Mucosa of gallbladder (tissue), 1 donor: Measurements from ENCODE around the gene MAP4K3. TPM values are rescaled to one million over a fixed set of nuclear protein-coding genes. Genes with fewer than 3 reads are reported as not detected.

ENCODE experiments used
- DNase-seq: peaks from one replicate; pipeline ENCODE4 v3.0.0-alpha.2; 2020; ENCODE audit warnings: low spot score
- total RNA-seq: library from RNA; stranded (reverse); gene quantifications from one replicate; pipeline ENCODE4 v1.2.1, GENCODE V29; 2021
- donor health status: DM: no; HTN: no; CAD: no.

The MAP4K3 gene
- total RNA-seq, 1 donor from 2014 or later = 69.2 TPM

DNA sequence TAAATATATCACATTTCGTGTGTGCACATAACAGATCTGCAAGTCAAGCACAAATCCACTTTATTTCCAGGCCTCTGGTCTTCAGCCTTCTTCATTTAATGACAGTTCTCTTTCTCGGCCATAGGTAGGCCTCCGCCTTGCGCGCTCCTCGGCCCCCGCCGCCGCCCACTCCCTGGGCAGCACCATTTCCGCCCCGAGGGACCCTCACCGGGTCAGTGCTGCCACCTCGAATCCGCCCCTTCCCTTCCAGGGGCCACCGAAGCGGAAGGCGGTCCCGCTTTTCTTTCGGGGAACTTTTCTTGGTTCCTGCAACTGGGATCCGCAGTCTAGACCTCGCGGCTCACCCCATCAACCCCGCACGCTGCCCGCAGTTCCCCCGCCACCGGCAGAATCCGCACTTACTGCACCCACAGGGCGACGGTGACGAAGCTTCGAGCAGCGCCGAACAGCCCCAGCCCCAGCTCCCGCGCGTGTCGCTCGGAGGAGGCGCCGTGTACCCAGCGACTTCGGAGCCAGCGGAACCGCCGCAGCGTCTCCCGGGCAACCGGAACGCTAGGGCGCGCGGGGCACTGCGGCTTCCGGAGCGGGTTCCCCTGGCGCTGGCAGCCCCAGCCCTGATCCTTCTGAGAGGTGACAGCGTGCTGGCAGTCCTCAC, 193.5 kb downstream of the MAP4K3 start, which contains the start of gene CDKL4:
CDKL4 (minus strand) TSS at position 502 of the 655 bp plus-strand sequence.
- no peak for DNase-seq

DNA sequence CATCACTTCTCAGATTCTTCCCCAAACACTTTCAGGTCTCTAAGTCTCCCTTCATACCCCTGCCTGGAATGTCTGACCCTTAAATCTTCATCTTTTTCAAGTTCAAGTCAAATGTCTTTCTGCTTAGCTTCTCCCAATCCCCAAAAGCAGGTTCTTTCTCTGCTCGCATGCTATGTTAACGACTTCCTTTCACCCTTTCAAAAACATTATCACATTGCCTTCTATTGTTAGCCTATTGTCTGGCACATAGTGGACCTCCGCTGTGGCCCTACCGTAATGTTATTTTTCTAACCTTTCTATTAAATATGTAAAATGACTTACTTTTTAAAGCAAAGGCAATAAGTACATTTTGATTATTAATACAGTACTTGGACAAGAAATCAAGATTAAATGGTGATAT, 195.5 kb downstream of the MAP4K3 start:
- DNase-seq = no peak

DNA sequence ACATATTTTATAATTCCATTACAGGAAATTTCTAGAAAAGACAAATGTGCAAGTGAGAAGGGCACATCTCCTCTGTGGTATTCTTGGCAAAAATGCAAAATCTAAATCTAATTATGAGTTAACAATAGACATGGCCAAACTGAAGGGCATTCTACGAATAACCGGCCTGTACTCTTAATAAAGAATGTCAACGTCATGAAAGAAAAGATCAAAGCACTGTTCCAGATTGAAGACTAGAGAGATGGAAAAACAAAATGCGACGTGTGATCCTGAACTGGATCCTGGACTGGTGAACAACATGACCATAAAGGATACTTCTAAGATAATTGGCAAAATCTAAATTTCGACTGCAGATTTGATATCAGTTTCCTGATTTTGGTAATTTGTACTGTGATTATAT, 196.3 kb downstream of the MAP4K3 start:
- no peak for DNase-seq

DNA sequence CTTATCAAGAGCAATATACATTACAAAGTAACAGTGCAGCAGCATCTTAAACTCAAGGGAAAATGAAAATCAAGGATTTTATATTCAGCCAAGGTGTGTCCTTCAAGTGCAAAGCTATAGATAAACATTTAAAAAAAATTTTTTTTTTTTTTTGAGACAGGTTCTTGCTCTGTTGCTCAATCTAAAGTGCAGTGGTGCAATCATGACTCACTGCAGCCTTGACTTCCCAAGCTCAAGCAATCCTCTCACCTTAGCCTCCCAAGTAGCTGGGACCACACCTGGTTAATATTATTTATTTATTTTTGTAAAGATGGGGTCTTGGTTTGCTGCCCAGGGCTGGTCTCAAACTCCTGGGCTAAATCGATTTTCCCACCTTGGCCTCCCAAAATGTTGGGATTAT, 202.3 kb downstream of the MAP4K3 start:
- DNase-seq = no peak

DNA sequence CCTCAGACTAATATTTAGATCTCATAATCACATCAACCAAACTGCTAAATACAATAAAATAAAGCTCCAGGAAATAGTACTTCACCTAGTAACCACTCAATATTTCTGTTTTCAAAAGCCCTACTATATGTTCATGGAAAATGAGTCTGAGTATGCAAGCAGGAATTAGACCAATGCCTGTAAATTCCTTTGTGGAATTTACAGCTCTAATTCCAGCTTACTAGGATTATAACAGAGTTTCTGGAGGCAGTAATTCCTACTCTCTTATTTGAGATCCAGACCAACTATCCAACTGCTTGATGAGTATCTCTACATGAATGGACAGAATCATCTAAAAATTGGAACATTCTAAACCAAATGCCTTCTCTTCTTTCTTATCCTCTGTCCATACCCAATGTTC, 204.9 kb downstream of the MAP4K3 start:
- DNase-seq = no peak

DNA sequence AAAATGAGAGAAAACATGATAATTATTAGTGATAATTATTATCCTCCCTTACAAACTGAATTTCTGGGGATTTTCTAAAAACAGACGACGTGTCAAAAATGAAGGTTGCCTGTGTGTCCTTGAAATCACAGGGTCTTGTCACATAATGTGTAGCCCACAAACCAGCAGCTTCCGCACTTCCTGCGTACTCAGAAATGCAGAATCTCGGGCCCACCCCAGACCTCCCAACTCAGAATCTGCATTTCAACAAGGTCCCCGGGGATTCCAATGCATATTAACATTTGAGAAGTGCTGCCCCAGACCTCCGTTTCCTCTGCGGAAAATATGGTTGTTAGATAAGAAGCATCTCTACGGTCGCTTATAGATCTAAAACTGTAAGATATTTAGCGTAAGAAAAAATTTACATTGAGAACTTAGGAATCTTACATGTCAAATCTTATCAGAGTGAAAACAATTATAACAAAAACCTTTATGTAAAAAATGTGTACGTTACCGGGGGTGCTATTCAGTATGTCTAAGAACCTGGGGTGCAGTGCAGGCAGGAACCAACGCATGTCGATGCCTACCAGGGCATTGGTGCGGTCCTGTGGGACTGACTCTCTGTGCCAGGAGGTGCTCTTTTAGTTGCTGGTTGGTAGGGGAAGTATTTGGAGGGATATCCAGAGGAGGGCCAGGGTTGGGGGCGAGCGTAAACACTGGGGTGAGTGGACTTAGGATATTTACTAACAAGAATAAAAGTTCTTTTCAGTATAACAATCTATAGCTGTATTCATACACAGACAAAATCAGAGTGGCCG, 208.5 kb downstream of the MAP4K3 start:
- DNase-seq = no peak

DNA sequence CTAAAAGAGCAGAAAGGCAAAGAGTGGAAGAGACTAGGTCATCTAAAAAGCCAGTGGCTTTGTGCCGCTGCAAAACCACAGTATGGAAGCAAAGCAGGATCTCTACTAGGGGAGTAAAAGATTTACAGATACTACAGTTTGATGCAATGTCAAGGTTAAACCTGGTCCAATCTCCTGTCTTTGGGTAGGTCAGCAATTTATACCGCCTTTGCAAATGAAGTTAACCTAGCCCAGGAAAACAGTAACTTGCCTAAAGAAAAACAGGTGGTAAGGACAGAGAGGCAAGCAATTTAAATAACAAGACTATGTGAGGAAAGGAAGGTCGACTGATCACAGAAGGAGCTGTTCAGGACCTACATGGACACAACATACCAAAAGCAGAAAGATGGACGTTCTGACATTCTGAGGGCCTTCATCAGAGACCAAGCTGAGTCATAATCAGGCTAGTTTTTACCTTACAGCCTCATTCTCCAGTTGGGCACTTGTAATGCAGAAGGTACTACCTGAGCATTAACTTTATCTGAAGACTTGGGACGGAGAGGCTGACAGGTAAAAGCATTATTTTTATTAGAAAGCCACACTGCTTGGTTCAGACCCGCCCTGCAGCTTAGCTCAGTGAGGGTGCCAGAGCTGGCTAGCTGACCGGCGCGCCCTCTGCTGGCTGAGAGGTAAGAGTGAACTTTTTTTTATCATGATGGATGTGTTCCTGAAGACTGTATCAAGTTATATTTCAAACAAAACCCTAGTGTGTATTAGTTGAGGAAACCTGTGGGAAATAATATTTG, 209.3 kb downstream of the MAP4K3 start:
- peak; percentile 82 for DNase-seq

DNA sequence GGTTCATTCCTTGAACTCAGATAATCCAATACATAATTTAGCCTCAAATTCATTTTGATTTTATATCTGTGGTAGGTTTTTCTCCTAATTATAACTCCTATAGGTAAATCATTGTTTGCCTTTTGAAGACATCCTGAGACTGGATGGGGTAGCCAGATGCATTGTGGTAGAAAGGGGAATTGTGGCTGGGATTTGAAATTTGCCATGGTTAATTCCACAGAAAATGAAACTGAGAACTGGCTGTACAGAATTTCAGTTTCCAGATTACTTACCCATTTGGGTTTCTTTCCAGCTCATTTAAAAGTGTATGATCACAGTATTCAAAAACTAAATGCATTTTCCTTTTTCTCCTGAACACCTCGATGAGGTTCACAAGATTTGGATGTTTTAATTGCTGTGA, 211.5 kb downstream of the MAP4K3 start:
- no peak for DNase-seq

DNA sequence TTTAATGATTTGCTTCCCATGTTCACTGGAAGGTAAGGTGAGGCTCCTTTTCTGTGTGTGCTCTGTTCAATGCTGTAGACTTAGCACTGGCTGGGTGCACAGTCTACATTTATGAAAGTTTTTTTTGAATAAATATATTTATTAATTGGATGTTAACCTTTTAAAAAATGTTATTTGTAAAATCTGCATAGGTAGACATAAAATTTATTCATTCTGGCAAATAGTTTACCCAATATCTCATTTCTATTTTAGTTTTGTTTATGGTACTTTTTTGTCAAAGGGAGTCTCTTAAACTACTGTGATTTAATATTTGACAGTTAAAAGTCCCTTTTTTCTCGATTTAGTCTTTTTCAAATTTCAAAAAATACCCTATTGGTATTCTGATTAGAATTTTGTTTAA, 213.2 kb downstream of the MAP4K3 start:
- no peak for DNase-seq

DNA sequence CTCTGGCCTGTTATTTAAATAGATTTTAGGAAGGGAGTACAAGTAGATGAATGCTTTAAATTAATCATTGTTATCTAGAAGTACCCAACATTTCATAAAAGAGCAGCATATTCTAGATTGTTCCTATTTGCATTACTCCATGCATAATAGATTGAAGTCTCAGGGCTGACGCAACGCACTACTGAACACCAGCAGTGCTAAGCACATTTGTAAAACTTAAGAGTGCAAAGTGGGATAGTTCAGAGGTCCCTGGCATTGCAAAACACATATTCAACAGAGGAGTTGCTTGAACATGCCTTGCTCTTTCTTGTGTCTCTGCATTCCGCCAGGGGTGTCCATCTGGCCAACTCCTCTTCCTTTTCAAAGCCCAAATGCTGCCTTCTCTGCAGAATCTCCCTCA, 215.6 kb downstream of the MAP4K3 start:
- DNase-seq = no peak

DNA sequence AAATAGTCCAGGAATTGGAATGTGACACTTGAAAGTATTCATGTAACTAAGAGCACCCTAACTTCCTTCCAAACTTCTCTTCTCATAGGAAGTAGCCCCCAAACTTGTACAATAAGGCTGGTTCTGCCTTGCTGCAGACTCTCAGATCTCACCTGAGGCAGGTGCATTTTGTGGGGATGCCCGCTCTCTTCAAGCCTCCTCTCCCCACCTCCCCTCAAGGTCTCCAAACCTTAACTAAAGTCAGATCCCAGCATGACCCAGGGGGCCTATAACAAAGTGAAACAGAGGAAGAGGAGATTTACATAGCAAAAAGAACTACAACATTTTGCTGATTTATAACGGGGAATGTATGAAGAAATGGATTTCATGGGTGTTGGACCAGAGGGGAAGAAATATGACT, 216.9 kb downstream of the MAP4K3 start:
- DNase-seq = no peak

DNA sequence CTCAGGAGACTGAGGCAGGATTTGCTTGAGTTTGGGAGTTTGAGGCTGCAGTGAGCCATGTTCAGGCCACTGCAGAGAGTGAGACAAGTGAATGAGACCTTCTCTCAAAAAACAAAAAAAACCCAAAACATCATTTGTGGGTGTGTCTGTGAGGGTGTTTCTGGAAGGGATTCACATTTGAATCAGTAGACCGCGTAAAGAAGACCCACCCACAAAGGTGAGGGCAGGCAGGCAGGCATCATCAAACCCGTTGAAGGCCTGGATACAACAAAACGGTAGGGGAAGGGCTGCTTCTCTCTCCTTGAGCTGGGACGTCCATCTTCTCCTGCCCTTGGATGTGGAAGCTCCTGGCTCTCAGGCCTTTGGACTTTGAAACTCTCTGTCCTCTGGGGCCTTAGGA, 218.7 kb downstream of the MAP4K3 start:
- no peak for DNase-seq

DNA sequence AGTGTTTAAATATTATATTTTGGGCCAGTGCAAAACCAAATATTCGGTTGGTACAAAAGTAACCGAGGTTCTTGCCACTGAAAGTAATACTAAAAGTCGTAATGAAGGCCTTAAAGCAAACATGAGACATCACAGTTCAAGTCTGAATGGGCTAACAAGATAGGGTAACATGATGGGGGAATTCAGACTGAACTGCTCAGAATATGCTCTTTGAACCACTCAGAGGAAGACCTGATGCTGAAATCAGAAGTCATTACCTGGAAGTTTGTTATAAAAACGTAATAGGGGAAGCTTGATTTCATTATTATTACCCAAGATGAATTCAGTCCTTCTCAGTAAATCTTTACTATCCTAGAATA, 219.9 kb downstream of the MAP4K3 start:
- no peak for DNase-seq

DNA sequence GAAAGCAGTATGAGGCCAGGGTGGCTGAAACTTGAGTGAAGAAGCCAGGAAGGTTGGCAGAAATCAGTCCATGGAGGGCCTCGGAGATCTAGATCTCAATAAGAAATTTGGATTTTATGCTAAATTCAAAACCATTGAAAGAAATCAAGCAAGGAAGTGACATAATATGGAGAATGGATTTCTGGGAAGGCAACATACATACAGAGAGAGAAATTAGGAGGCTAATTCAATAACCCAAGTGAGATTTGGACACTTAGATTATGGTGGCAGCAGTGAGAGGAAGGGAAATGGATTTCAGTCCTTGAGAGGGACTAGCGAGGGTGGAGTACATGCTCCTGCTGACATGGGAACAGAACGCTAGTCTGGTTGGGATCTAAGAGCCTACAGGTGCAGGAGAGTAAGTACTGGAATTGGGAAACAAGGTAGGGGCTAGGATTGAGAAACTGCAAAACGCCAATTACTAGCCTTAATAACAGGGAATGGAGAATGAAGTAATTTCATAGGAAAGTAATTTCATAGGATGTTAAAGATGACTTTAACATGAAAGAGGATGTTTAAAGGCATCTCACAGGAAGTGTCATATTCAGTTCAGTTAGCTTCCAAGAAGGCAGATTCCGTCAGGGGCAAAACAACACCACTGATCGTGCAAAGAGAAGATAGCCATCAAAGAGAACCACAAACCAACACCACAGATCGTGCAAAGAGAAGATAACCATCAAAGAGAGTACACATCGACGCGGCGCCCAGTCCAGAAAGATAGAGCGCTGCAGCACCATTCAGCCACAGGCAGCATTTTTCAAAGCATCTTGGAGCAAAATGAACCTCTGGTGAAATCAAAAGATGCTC, 220.5 kb downstream of the MAP4K3 start:
- DNase-seq = peak; percentile 53

DNA sequence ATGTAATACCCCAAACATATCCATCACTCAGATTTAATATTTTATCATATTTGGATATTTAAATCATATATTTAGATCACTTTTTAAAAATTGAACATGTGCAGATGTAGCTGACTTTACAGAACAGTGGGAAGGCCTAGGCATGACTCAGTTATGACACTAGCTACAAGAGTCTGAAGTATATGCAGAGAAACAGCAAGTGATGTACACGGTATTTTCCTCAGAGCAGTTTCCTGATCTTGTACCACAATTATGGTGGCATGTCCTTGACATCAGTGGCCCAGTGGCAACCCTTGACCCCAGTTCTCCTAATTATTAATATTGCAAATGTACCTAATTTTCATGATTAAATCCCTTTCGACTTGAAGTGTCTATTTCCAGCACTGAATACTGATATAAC, 221.5 kb downstream of the MAP4K3 start:
- DNase-seq = no peak

DNA sequence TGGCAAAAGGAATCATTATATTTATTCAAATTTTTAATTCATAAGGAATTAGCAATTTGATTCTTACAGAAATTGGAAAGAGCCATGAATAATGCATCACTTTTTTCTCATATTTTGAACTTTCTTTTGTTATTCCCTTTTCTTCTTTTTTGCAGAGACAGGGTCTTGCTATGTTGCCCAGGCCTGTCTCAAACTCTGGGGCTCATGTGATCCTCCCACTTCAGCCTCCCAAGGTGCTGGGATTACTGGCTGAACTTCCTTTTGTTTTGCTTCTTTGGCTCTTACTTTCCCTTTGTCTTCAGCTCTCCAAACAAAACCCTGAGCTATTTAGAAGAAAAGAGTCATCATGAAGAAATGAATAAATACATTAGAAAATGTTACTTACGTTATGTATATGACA, 224.1 kb downstream of the MAP4K3 start:
- DNase-seq = no peak

DNA sequence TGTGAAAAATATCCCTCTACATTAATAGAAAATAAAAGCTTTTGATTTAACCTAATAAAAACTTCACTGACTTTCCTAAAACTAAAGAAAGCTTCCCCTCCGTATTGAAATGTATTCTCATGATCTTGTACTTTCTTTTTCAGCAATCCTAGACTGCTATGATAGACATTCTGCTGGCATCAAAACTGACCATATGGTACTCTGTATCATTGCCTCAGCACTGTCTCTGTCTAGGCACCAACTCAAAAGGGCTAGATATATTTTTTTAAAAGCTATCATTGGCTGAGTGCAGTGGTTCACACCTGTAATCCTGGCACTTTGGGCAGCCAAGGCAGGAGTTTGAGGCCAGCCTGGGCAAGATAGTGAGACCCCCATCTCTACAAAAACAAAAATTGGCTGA, 226.2 kb downstream of the MAP4K3 start:
- no peak for DNase-seq

DNA sequence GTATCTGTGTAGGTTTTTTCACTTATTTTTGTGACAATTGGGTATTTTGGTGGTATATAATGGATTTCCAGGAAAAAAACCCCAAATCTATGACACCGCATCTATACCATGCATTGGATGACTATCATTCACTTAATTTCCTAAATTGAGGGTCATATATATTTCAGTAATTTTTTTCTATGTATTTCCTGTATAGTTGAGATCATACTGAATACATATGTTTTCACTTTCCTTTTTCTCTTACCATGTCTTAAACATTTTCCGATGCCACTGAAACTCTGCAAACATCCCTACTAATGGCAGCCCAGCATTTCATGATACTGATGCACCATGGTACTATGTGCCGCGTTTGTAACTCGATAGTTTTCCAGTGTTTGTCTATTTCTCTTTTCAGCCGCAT, 233.7 kb downstream of the MAP4K3 start:
- DNase-seq = no peak

DNA sequence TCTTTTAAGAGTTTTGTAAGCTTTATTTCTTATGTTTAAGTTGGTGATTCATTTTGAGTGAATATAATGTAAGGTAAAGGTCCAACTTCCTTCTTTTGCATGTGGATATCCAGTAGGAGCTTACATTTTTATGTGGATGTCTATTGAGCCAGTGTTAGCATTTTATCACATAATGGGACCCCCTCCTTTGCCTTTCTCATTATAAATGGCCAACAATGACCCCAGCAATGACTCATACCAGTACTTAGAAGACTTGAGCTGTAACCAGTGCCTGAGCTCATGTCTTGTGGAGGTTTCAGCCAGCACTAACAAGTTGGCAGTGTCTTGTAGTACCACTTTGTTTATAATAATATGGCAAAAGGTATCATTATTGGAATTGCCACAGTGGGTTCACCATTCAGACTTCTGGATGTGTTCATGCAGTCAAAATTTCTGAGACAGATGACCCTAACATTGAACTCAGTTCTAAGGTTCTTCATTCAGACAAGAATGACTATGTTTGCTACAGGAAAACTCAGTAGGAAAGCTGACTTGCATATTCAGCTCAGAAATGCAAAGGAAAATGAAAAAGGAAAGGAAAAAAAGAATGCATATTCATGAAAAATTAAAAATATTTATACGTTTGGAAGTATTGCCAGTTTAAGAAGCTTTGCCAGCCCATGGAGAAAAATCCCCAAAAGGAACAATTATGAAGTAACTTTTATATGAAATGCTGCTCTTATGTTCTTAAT, 234.3 kb downstream of the MAP4K3 start:
- DNase-seq = no peak
